ENCODE measurements around the gene PACRGL.

The PACRGL gene

DNA sequence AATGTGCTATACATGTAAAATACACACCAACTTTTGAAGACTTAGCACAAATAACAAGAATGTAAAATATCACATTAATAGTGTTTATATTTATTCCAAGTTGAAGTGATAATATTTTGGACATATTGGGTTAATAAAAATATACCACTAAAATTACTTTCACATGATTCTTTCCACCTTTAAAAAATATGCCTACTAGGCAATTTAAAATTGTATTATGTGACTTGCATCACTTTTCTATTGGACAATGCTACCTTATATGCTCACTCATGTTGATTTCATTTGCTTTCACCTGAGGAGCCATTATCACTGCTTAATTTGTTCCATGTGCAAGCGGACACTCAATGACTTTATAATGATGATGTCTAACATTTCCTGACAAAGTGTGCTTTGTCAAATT lies 3.4 kb upstream of the PACRGL start:
- Histone ChIP-seq H3K36me3 (replicated peaks) (no peaks in the 10 kb centered on the region), H3K27me3 (replicated peaks) (no peaks in the 10 kb centered on the region), H3K27ac (no peak overlapping the region), H3K4me3 (ENCODE audit: low read depth, low read length) (no peak overlapping the region)
- TF ChIP-seq CTCF (IDR thresholded peaks at IDR 0.05; ENCODE audit: low read depth, low read length, missing control alignments): no peak
- no peak for DNase-seq
- in situ Hi-C loops (cut with HindIII; ENCODE audit: low pct_ligation_motif_present, low sequenced_read_pairs): no loop called here

- H3K27me3 ChIP-seq (replicated peaks): no peaks in the 10 kb centered on the region
- no peak for DNase-seq
- in situ Hi-C loops (cut with HindIII; ENCODE audit: low pct_ligation_motif_present, low sequenced_read_pairs): no loop called here
- H3K4me3 ChIP-seq (ENCODE audit: low read depth, low read length): no peak overlapping the region
- no peaks in the 10 kb centered on the region for H3K36me3 ChIP-seq (replicated peaks)
- H3K27ac ChIP-seq: no peak overlapping the region
- TF ChIP-seq CTCF (IDR thresholded peaks at IDR 0.05; ENCODE audit: low read depth, low read length, missing control alignments): no peak
Measured at GRCh38 chr4:20698382-20698781, 1.9 kb upstream of the PACRGL start.

GRCh38 chr4:20698820-20699219 lies 1.4 kb upstream of the PACRGL start:
- no peak for TF ChIP-seq CTCF (IDR thresholded peaks at IDR 0.05; ENCODE audit: low read depth, low read length, missing control alignments)
- DNase-seq: no peak
- Histone ChIP-seq H3K4me3 (ENCODE audit: low read depth, low read length) (no peak overlapping the region), H3K27ac (no peak overlapping the region), H3K27me3 (replicated peaks) (no peaks in the 10 kb centered on the region), H3K36me3 (replicated peaks) (no peaks in the 10 kb centered on the region)
- in situ Hi-C loops (cut with HindIII; ENCODE audit: low pct_ligation_motif_present, low sequenced_read_pairs): no loop called here

- no peak for TF ChIP-seq CTCF (IDR thresholded peaks at IDR 0.05; ENCODE audit: low read depth, low read length, missing control alignments)
- Histone ChIP-seq H3K36me3 (replicated peaks) (peaks cover 3% of the 10 kb centered on the region), H3K27ac (no peak overlapping the region), H3K27me3 (replicated peaks) (no peaks in the 10 kb centered on the region), H3K4me3 (ENCODE audit: low read depth, low read length) (no peak overlapping the region)
- DNase-seq: no peak
- in situ Hi-C loops (cut with HindIII; ENCODE audit: low pct_ligation_motif_present, low sequenced_read_pairs): no loop called here
Measured at GRCh38 chr4:20711335-20711734, 11.1 kb downstream of the PACRGL start.

- H3K4me3 ChIP-seq (ENCODE audit: low read depth, low read length): no peak overlapping the region
- H3K27me3 ChIP-seq (replicated peaks): no peaks in the 10 kb centered on the region
- in situ Hi-C loops (cut with HindIII; ENCODE audit: low pct_ligation_motif_present, low sequenced_read_pairs): no loop called here
- TF ChIP-seq CTCF (IDR thresholded peaks at IDR 0.05; ENCODE audit: low read depth, low read length, missing control alignments): no peak
- H3K27ac ChIP-seq: no peak overlapping the region
- peaks cover 9% of the 10 kb centered on the region for H3K36me3 ChIP-seq (replicated peaks)
- DNase-seq: peak; percentile 11
Measured at GRCh38 chr4:20723019-20723418, 22.8 kb downstream of the PACRGL start.

- Histone ChIP-seq H3K36me3 (replicated peaks) (peaks cover 9% of the 10 kb centered on the region), H3K4me3 (ENCODE audit: low read depth, low read length) (no peak overlapping the region), H3K27ac (no peak overlapping the region), H3K27me3 (replicated peaks) (no peaks in the 10 kb centered on the region)
- no peak for DNase-seq
- in situ Hi-C loops (cut with HindIII; ENCODE audit: low pct_ligation_motif_present, low sequenced_read_pairs): no loop called here
- no peak for TF ChIP-seq CTCF (IDR thresholded peaks at IDR 0.05; ENCODE audit: low read depth, low read length, missing control alignments)
Measured at GRCh38 chr4:20723463-20723862, 23.2 kb downstream of the PACRGL start.

Measured in brain microvascular endothelial cell (primary cell).